SHP77 treated with DMSO at 0.1 percent for 48 hours (cell line): ENCODE data around the gene ADAMTSL5.
"Not testable (repeated sequence)": the region's sequence is repeated elsewhere in the genome, so short reads cannot be mapped to it uniquely, and the experiment has no call there.

Experiments used
- DNase-seq: peaks from one replicate; lab custom pipeline; 2025; lab: John Stamatoyannopoulos, UW

ADAMTSL5 gene

GRCh38 chr19:1512671-1513498 is at the start of gene ADAMTSL5:
ADAMTSL5 (minus strand) TSS chr19:1513019; CDS start chr19:1510943, 2,076 bp downstream.
- DNase-seq, result no peak

- no peak for DNase-seq
Measured at GRCh38 chr19:1561236-1561842, 48.5 kb upstream of the ADAMTSL5 start.

- no peak for DNase-seq
Measured at GRCh38 chr19:1560286-1560882, 47.6 kb upstream of the ADAMTSL5 start.

GRCh38 chr19:1558552-1558951 is 45.7 kb upstream of the ADAMTSL5 start:
- no peak for DNase-seq

- DNase-seq, result no peak
Measured at GRCh38 chr19:1556390-1557070, 43.7 kb upstream of the ADAMTSL5 start.

GRCh38 chr19:1555487-1556389 is 42.9 kb upstream of the ADAMTSL5 start:
- DNase-seq, result no peak

GRCh38 chr19:1554968-1555367 is 42.1 kb upstream of the ADAMTSL5 start:
- no peak for DNase-seq

GRCh38 chr19:1553415-1553814 is 40.6 kb upstream of the ADAMTSL5 start:
- no peak for DNase-seq

GRCh38 chr19:1551068-1552040 is 38.5 kb upstream of the ADAMTSL5 start:
- DNase-seq, result no peak

- no peak for DNase-seq
Measured at GRCh38 chr19:1549332-1549945, 36.6 kb upstream of the ADAMTSL5 start.

- DNase-seq, result no peak
Measured at GRCh38 chr19:1540365-1540925, 27.6 kb upstream of the ADAMTSL5 start.

- DNase-seq, result not testable (repeated sequence)
Measured at GRCh38 chr19:1539749-1540148, 26.9 kb upstream of the ADAMTSL5 start.

GRCh38 chr19:1538978-1539377 is 26.2 kb upstream of the ADAMTSL5 start:
- DNase-seq, result no peak

- not testable (repeated sequence) for DNase-seq
Measured at GRCh38 chr19:1535699-1536098, 22.9 kb upstream of the ADAMTSL5 start.

GRCh38 chr19:1534972-1535371 is 22.2 kb upstream of the ADAMTSL5 start:
- DNase-seq, result no peak

- no peak for DNase-seq
Measured at GRCh38 chr19:1533510-1534150, 20.8 kb upstream of the ADAMTSL5 start.

GRCh38 chr19:1532003-1532402 is 19.2 kb upstream of the ADAMTSL5 start:
- DNase-seq, result no peak

- no peak for DNase-seq
Measured at GRCh38 chr19:1531587-1531986, 18.8 kb upstream of the ADAMTSL5 start.

- not testable (repeated sequence) for DNase-seq
Measured at GRCh38 chr19:1530856-1531255, 18.0 kb upstream of the ADAMTSL5 start.
